HG02610 (cell line): ENCODE data around the gene NUP205.
"Not testable (repeated sequence)": the region's sequence is repeated elsewhere in the genome, so short reads cannot be mapped to it uniquely, and the experiment has no call there.

ENCODE experiments used
- ATAC-seq: cut with Tn5 transposase; IDR thresholded peaks from one replicate; pipeline ENCODE4 v1.9.1; 2021; ENCODE audit warnings: mild to moderate bottlenecking, moderate library complexity; ENCODE audit not compliant: unreplicated experiment

NUP205 gene

DNA sequence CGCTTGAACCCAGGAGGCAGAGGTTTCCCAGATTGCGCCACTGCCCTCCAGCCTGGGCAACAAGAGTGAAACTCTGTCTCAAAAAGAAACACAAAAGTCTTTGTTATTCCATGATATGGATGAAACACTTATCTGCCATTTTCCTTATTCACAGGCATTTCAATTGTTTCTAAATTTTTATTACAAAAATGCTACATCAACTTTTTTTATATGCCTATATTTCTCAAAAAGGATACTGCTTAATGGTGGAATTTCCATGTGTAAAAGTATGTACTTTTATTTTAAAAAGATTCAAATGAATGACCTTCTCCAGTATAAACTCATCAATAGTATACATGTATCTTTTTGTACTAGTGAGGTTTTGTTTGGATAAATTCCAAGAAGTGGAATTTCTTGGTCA is 62.7 kb downstream of the NUP205 start:
- ATAC-seq, result no peak

DNA sequence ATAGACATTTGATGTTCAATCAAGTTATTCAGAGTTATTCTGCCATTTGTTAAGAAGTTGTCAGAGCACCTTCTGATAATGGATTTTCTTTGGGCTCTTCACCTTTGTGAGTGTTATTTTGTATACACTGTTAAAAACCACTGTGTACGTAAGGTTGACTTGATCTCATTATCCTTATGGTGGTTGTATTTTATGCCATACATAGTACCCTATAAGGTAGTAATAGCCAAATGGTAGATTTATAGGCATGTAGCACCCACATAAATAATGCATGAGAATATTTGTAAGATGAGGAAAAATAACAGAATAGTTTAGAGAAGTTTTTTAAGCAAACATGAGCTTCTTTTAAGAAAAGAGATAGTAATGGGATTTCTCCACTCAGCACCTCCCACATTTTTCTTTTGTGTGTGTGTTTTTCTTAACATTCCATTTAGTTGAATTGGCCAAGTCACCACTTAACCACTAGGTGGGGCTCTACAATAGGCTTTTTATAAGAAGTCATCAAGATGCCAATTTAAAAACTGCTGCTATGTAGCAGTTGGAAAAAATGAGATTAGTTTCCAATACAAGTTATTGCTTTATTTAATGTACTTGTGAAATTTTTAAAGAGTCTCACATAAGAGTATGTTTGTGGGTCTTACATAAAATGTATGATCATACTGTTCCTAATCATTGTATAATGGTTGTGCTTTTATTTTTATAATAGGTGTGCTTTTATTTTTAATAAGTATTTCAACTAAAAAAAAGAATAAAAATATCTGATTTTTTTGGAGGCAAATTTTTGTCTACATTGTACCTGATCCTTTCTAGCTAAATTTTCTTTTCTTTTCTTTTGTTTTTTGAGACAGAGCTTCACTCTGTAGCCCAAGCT is 63.5 kb downstream of the NUP205 start:
- ATAC-seq, result no peak

DNA sequence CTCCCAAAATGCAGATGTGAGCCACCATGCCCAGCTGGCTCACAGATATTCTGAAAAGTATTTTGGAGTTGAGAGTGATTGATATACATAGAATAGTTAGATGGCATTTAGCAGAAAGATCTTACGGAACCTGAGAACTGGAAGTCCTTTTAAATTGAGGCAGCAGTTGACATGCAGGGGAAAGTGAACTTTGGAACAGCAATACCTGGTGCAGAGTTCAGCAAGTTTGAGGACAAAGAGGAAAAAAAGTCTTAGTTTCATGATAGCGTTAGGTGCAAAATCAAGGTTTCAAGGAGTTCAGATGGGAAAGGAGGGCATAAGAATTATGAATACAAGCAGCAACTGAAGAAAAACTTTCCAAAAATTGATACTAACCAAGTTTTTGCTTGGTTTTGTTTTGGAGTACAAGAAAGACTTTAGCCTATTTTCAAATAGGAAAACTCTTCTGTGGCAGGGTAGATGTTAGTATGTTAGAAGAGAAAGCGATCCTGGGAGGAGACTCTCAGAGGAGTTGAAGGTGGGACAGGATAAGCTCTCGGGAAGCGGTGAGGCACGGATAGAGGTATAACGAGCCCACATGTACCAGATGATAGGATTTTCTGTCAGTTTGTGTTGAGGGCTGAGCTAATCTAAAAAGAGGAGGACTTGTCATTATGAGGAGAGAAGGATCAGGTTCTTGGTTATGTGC is 76.6 kb downstream of the NUP205 start:
- ATAC-seq, result no peak

GRCh38 chr7:135639690-135640089 is 82.0 kb downstream of the NUP205 start:
- not testable (repeated sequence) for ATAC-seq

GRCh38 chr7:135644154-135644553 is 86.4 kb downstream of the NUP205 start:
- no peak for ATAC-seq

DNA sequence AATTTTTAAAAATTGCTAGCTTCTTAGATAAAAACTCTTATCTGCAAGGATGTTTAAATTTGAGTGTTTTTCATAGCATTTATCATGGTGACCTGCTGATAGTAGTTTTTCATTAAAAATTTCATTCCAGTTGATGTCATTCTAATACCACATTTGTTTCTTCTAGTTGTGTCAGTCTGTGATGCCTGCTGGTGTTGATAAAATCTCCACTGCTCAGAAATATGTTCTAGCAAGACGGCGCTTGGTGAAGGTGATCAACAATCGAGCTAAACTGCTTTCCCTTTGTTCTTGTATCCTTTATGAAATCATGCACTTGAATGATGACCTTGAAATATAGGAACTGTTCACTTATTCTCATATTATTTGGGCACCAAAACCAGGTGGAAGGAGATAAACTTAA is 87.0 kb downstream of the NUP205 start:
- no peak for ATAC-seq

GRCh38 chr7:135645296-135645904 is 87.7 kb downstream of the NUP205 start:
- ATAC-seq, result no peak

- no peak for ATAC-seq
Observed at GRCh38 chr7:135647755-135648154, 90.0 kb downstream of the NUP205 start.

- no peak for ATAC-seq
Observed at GRCh38 chr7:135648235-135648634, 90.5 kb downstream of the NUP205 start.

DNA sequence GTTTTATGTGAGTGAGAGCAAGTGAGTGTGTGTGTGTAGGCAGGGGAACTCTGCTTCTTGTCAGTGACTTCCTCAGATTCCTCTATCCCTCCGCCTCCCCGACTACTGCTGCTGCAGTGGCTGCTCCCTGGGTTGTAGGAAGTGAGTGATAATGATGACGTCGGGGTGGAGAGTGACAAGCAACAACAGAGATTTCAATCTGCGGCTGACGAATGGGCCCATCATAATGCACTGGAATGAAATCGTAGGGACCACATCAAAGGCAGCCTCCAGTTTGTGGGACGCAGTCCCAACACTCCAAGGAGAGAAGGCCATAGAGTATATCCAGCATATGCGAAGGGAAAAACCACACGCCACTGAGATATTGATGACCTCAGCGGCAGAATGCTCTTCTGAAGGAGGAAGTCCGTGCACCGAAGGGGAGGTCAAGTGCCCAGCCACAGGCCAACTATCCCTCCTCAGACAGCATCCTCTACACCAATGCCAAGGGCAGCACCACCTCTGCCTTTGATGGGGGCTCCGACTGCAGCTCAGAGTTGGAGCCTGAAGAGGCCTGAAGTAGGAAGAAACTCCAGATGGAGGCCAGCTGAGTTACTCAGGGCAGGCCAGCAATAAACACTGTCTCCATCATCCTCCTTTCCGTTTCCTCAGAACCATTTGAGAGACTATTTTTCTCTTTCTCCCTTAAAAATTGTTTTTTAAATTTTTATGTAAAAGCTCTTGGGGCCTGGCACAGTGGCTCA is 93.3 kb downstream of the NUP205 start:
- ATAC-seq, result no peak

DNA sequence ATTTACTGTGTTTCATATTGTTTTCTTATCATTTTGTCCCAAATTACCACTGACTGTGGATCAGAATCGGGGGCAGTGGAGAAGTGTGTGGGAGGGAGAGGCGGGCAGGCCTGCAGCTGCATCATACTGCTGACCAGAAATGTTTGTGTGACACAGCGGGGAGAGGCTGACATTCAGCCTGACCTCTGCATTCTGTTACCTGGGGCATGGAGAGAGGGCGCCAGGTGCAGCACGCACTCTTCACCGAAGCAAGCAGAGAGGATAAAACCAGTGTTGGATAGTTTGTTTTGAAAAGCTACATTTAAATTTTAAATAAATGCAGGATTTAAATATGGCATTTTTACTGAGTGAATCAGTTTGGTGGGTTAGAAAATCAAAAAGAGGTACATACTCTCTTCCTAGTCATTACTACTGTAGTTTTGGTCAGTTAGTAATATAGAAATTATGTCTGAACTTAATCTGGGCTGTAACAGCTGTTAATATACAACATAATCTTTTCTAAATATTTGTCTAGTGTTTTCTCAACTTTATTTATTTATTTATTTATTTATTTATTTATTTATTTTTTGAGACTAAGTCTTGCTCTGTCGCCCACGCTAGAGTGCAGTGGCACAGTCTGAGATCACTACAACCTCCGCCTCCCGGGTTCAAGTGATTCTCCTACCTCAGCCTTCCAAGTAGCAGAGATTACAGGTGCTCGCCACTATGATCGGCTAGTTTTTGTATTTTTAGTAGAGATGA is 95.8 kb downstream of the NUP205 start:
- ATAC-seq, result no peak

- no peak for ATAC-seq
Observed at GRCh38 chr7:135658564-135658963, 100.8 kb downstream of the NUP205 start.

GRCh38 chr7:135659159-135659846 is 101.6 kb downstream of the NUP205 start:
- no peak for ATAC-seq

- peak; percentile 1 for ATAC-seq
Observed at GRCh38 chr7:135661311-135662122, 103.8 kb downstream of the NUP205 start.

- no peak for ATAC-seq
Observed at GRCh38 chr7:135662123-135662372, 104.3 kb downstream of the NUP205 start.

GRCh38 chr7:135662373-135663114 is 104.8 kb downstream of the NUP205 start, which contains the start of gene STMP1:
STMP1 (plus strand) TSS chr7:135662514.
- peak; percentile 95 for ATAC-seq

DNA sequence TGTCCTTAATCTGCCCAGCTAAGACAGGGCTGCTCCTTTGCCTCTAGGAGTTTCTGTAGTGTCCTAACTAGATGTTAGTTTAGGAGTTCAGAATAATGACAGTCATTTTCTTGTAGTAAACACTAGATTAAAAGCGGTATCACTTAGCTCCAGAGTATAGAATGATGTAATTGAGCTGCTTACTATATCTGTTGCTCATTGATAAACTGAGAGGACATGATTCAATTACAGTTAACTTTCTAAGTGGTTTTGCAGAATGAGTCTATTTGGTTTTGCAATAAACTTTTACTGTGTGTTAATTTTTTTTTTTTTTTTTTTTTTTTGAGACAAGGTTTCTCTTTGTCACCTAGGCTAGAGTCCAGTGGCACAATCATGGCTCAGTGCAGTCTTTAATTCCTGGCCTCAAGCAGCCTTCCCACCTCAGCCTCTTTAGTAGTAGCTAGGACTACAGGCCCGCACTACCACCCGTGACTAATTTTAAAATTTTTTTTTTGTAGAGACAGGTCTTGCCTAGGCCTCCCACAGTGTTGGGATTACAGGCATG is 106.4 kb downstream of the NUP205 start:
- ATAC-seq, result no peak

- ATAC-seq, result no peak
Observed at GRCh38 chr7:135665042-135665441, 107.3 kb downstream of the NUP205 start.
